Stimulated activated CD4-positive, alpha-beta T cell treated with anti-CD3 and anti-CD28 coated beads, Interleukin-12 subunit alpha, Interleukin-12 subunit beta, amount 100 ng/mL, for 4 hours (primary cell): Measurements from ENCODE around the gene MBD2.
"Not testable (repeated sequence)": the region's sequence is repeated elsewhere in the genome, so short reads cannot be mapped to it uniquely, and the experiment has no call there.

Experiments used
- DNase-seq: peaks from one replicate; pipeline ENCODE4 v3.0.0-alpha.2; 2020

MBD2 gene

GRCh38 chr18:54141041-54141608 lies 83.3 kb downstream of the MBD2 start:
- no peak for DNase-seq

GRCh38 chr18:54140641-54141040 lies 83.8 kb downstream of the MBD2 start:
- no peak for DNase-seq

GRCh38 chr18:54135216-54135615 lies 89.3 kb downstream of the MBD2 start:
- DNase-seq: no peak

DNA sequence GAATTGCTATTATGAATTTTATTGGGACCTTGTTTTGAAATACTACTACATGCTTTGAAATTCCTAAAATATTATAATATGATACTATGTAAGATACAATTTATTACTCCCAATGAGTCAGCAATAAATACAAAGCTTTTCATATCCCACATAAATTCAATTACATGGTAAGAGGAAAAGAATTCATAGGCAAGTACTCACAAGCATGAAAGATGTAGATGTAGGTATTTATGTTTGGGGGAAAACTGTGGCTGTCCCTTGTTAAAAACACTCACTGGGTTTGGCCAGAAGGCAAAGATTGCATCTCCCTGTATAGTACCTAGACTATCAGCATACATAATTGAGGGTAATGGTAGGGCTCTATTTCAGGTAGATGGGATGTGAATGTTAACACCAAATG lies 90.4 kb downstream of the MBD2 start:
- DNase-seq: no peak

DNA sequence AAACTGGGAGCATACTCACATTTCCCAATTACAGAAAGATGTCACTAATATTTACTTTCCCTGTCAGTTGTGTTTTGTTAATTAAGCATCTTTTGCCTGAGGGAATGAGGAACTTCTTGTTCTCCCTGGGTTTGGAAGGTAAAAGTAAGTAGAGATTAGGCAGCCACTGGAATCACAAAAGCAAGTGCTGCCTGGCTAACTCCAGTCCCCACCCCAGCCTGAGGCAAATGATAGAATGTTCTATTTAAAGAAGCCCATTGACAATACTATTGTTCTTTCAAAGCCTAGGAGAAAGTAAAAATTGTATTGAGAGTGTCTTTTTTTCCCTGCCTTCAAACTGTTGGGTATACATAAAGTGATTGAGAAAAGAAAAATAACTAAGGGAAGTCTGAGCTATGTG lies 93.8 kb downstream of the MBD2 start:
- no peak for DNase-seq

DNA sequence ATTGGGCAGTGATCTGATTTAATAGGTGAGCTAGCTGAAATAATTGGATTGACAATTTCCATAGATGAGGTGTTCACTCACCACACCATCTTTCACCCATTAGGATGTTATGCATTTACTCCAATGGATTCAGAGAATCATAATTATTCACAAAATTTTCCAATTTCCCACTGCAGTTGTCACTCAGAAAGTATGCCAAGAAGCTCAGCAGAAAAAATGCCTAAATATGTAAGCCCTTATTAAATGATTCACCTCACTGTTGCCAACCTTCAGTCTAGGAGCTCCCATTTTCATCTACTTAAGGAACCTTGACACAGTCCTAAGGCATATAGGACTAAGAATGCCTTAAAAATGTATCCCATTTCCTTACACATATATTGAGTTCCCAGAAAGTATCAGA lies 94.3 kb downstream of the MBD2 start:
- DNase-seq: no peak

DNA sequence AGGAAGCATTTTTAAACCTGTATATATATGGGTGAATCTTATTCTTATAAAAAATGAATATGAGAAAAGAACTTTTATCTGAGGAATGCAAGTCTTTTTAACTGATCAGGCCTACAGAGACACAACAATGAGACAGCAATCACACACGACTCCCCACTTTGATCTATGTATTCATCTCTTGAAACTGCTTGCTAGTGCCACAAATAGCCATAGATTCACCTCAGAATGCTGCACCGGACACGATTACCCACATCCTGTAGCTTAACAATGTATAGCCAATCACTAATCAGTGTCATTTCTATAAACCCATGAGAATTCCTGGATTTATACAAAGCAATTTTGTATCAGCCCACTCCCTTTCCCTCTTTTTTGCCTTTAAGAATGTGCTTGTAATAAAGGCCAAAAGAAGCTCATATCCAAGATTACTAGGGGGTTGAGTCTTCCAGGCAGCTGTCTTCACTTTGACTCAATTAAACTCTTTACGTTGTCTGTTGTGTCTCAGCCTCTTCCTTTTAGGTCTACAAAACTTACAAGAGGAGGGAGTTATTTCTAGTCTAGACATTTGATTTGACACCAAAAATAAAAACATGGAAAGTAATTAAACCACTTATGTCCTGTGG lies 94.9 kb downstream of the MBD2 start:
- no peak for DNase-seq

GRCh38 chr18:54127759-54128378 lies 96.6 kb downstream of the MBD2 start:
- DNase-seq: no peak

DNA sequence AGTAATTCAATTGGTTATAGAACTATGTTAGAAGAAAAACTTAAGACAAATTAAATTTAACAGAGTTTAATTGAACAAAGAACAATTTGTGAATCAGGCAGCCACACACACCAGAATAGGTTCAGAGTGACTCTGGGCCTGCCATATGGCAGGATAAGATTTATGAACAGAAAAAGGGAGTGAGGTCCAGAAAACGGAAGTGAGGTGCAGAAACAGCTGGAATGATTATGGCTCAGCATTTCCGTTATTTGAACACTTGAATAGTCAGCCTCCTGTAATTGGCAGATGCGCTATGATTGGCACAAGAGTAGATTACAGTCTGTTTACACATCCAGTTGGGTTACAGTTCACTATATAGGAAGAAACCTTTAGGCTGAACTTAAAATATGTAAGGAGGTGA lies 99.0 kb downstream of the MBD2 start:
- no peak for DNase-seq

GRCh38 chr18:54123720-54124440 lies 100.6 kb downstream of the MBD2 start:
- not testable (repeated sequence) for DNase-seq

DNA sequence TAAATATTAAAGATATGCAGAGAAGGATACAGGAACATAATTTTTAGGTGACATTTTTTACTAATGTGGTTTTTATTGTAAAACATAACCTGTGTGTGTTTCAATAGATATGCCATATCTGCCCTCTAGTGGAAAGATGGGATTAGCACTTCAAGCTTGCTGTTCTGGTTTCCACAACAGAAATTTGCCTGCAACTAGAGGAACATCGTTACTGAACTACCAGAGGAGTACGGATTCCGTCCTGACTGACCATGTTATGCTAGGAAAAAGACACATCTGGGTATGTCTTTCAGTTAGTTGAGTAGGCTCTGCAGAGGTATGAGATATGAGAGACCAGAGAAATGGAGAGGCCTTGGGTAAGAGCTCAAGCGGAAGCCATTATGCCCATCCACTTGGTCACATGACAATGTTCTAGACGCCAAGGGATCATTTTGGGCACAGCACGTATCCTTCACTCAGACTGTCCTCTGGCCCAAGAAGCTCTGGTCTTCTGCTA lies 104.9 kb downstream of the MBD2 start:
- DNase-seq: no peak

- DNase-seq: no peak
Measured at GRCh38 chr18:54117853-54118773, 106.4 kb downstream of the MBD2 start.

DNA sequence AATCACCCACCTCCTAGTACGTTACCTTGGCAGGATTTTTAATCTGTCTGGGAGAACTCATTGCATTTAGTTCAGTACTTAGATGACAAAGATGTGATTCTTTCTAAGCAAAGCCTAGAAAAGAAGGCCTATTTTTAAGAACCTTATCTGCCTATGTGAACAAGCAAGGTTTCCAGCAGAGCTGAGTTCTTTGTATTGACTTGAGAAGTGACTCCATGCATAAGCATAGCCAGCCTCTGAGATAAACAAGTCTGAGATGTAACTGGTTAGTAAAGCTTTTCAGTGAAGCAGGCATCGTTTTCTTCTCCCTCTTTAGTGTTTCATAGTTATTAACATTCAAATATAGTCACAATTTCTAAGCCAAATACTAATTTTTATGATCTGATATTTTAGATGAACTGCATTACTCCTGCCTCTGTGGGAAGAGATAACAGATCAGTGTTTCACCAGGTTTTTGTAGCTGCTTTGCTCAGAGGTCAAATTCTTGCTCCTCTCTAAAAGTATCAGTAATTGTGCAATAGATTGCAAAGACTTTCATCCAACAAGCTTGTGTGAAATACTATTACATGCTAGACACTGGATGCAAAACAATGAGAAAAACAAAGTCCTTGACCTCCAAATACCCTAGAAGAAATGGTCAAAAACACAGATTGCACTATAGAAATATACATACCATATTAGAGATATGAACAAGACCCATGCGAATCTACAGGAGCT lies 107.8 kb downstream of the MBD2 start:
- no peak for DNase-seq

DNA sequence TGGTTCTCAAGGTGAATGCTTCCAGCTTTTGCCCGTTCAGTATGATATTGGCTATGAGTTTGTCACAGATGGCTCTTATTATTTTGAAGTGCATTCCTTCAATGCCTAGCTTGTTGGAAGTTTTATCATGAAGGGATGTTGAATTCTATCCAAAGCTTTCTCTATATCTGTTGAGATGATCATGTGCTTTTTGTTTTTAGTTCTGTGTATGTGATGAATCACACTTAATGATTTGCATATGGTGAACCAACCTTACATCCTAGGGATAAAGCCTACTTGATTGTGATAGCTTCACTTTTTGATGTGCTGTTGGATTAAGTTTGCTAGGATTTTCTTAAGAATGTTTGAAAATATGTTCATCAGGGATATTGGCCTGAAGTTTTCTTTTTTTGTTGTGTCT lies 112.1 kb downstream of the MBD2 start:
- DNase-seq: no peak

GRCh38 chr18:54109131-54109683 lies 115.3 kb downstream of the MBD2 start:
- DNase-seq: no peak

- no peak for DNase-seq
Measured at GRCh38 chr18:54102123-54102522, 122.3 kb downstream of the MBD2 start.
